Ishikawa (cell line): ENCODE measurements around the gene ITLN2.

Experiments used
- CEBPB ChIP-seq: IDR thresholded peaks from 2 replicates; pipeline ENCODE4 v1.6.1; 2012
- CREB1 ChIP-seq: IDR thresholded peaks from 2 replicates; pipeline ENCODE4 v1.6.1; 2012; ENCODE audit warnings: low read depth
- EGR1 ChIP-seq: IDR thresholded peaks from 2 replicates; pipeline ENCODE4 v1.6.1; 2012
- EP300 ChIP-seq: IDR thresholded peaks from 2 replicates; pipeline ENCODE4 v1.6.1; 2012; ENCODE audit warnings: borderline replicate concordance
- MAX ChIP-seq: IDR thresholded peaks from 2 replicates; pipeline ENCODE4 v1.6.1; 2012
- REST ChIP-seq: IDR thresholded peaks from 2 replicates; pipeline ENCODE4 v1.6.1; 2012; ENCODE audit warnings: low read depth, mild to moderate bottlenecking
- TAF1 ChIP-seq: IDR thresholded peaks from 2 replicates; pipeline ENCODE4 v1.6.1; 2012; ENCODE audit warnings: low read depth, mild to moderate bottlenecking

GRCh38 chr1:160935527-160936258 is 18.9 kb downstream of the ITLN2 start:
- TF ChIP-seq EGR1 (no peak), EP300 (no peak), TAF1 (no peak), REST (no peak), CREB1 (no peak), MAX (no peak), CEBPB (no peak)
